HL-60 (cell line): Measurements from ENCODE around the gene THBS3.
A peak's percentile ranks its signal among the peaks of the same experiment; 100 is the strongest.

Experiments used
- CTCF ChIP-seq: IDR thresholded peaks from one replicate; pipeline ENCODE4 v1.5.1; 2011; ENCODE audit warnings: low read length, control low read depth, inconsistent platforms; ENCODE audit not compliant: insufficient read depth
- GABPA ChIP-seq: IDR thresholded peaks from 2 replicates; pipeline ENCODE4 v1.6.1; 2012; ENCODE audit warnings: low read depth
- REST ChIP-seq: IDR thresholded peaks from 2 replicates; pipeline ENCODE4 v1.6.1; 2012; ENCODE audit warnings: low read depth; ENCODE audit not compliant: insufficient replicate concordance

GRCh38 chr1:155250633-155251449 lies 43.1 kb upstream of the THBS3 start:
- TF ChIP-seq CTCF (peak; percentile 100), GABPA (no peak), REST (no peak)
